K562 treated with DMSO at 1 percent for 48 hours (cell line): ENCODE measurements around the gene UBE2Z. TPM values are rescaled to one million over a fixed set of nuclear protein-coding genes. Genes with fewer than 3 reads are reported as not detected.

Experiments used
- total RNA-seq: library from RNA; unstranded; fragments of 300-600 nt; gene quantifications from 2 replicates; pipeline ENCODE4 v1.2.3, GENCODE V29; 2022; ENCODE audit warnings: low replicate concordance; ENCODE audit errors: extremely low read depth

UBE2Z gene
- total RNA-seq: not detected in 2 replicates

DNA sequence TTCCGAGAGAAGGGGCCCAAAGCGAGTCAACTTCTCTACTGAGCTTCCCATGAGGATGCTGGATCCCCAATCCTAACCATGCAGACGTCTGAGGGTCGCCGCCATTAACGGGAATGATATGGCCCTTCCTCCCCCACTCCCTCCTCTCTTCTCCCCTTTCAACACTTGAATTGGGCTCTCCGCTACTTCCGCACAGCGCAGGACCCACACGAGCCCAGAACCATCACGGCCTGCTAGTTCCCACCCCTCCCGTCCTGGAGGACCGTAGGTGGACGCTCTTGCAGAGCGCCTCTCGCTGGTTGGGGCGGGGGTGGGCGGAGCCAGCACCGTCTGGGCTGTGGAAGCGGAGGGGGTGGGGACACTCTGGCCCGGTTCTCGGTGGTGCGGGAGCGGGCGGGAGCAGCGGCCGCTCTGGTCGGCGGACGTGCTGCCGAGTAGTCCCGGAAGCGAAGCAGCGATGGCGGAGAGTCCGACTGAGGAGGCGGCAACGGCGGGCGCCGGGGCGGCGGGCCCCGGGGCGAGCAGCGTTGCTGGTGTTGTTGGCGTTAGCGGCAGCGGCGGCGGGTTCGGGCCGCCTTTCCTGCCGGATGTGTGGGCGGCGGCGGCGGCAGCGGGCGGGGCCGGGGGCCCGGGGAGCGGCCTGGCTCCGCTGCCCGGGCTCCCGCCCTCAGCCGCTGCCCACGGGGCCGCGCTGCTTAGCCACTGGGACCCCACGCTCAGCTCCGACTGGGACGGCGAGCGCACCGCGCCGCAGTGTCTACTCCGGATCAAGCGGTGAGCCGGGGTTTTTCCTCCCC lies at the start of gene UBE2Z:
Gene UBE2Z, plus strand, starts transcription at position 361 of the 797 bp plus-strand sequence. Its CDS starts 97 bp downstream, at position 458.

DNA sequence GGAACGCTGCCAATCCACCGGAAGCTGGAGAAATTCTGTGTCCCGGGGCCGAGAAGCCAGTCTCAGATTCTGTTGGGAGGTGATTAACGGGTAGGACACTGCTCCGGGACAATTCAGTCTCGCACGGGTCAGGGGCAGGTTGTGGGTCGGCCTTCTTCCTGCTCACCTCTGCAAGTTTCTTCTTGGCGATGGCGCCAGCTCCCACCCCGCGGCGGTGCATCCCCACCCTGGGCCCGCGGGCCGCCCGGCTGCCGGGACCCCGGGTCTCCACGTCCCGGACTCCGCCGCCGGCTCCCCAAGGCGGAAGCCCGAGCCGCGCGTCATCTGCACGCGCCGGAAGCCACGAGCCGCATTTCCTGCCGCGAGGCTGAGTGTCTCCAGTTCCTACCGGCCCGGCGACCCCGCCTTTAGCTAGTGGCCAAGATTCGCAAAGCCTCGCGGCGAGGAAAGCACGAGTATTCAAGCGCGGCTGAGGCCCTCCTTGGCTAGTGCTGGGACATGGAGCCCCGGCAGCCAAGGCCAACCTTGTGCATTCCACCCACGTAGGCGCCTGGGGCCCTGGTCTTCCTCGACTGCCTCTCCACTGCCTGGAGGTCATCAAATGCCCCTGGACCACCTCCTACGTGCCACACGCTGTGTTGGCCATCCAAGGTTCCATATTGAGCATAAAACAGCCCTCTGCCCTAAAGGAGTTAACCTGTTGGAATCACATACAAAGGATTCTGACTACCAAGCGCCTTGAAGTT lies 36.5 kb downstream of the UBE2Z start, which contains the start of gene SNF8:
Gene SNF8, minus strand, starts transcription at position 328 of the 746 bp plus-strand sequence. Its CDS starts 108 bp downstream, at position 220.

Other genes starting within 250 kb of the UBE2Z start
- gene PRAC1, start 185.9 kb upstream of the UBE2Z start, total RNA-seq: not detected in 2 replicates
- gene PRAC2, start 185.2 kb upstream of the UBE2Z start, total RNA-seq: not detected in 2 replicates
- not detected in 2 replicates for gene HOXB13, start 179.7 kb upstream of the UBE2Z start, total RNA-seq
- not detected in 2 replicates for gene TTLL6, start 91.2 kb upstream of the UBE2Z start, total RNA-seq
- not detected in 2 replicates for gene CALCOCO2, start 77.4 kb upstream of the UBE2Z start, total RNA-seq
- gene ATP5MC1, start 15.6 kb upstream of the UBE2Z start, total RNA-seq: not detected in 2 replicates
- gene SNF8, start 36.4 kb downstream of the UBE2Z start, total RNA-seq: not detected in 2 replicates
- not detected in 2 replicates for gene GIP, start 60.2 kb downstream of the UBE2Z start, total RNA-seq
- gene IGF2BP1, start 89.0 kb downstream of the UBE2Z start, total RNA-seq: 183 TPM in 1 of 2 replicates, not detected in the other
- not detected in 2 replicates for gene B4GALNT2, start 224.4 kb downstream of the UBE2Z start, total RNA-seq